ENCODE results near the gene ZNF782. TPM values are rescaled to one million over a fixed set of nuclear protein-coding genes. Genes with fewer than 3 reads are reported as not detected.
A peak's percentile ranks its signal among the peaks of the same experiment; 100 is the strongest.

ZNF782 gene
- total RNA-seq, 1 experiment from 2014 or later, result 6.7 TPM

DNA sequence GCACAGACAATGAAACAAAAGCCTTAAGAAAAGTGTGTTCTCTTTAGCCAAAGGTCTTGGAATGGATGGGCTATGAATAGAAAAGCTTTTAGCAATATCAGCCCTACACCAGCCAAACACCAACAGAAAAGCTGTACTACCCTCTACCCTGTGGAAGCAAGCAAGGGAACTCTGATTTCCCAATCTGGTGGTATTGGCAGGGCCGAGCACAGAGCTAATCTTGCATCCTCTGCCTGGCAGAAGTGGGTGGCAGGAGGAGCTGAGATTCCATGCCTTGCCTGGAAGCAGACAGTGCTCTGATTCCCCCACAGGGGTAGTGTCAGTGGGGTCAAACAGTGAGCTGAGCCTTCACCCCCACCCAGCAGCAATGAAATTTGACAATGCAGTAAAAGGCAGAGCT lies 29.6 kb upstream of the ZNF782 start:
- H3K4me3 ChIP-seq (ENCODE audit: low read depth, low read length, poor library complexity, severe bottlenecking), result no peak overlapping the region
- H3K36me3 ChIP-seq (ENCODE audit: insufficient read depth, low read length, poor library complexity, severe bottlenecking), result no peaks in the 10 kb centered on the region
- H3K27me3 ChIP-seq (replicated peaks; ENCODE audit: insufficient read depth, low read depth, low read length, poor library complexity), result no peaks in the 10 kb centered on the region
- no peaks in the 10 kb centered on the region for H3K4me1 ChIP-seq (ENCODE audit: insufficient read depth, low read length, poor library complexity, severe bottlenecking)
- no peak for DNase-seq (ENCODE audit: low spot score)
- no peaks in the 10 kb centered on the region for H3K9me3 ChIP-seq (ENCODE audit: low read depth, low read length, poor library complexity, severe bottlenecking)
- POLR2A ChIA-PET (ENCODE audit: low non-redundant PET), result no interaction called here
- no TSS peak for BruUV-seq (replicated peaks)
- no peak overlapping the region for H3K27ac ChIP-seq (ENCODE audit: low read depth, low read length, poor library complexity, severe bottlenecking)
- intact Hi-C loops (cut with micrococcal nuclease; ENCODE audit: unreplicated experiment), result no loop called here
- TF ChIP-seq, protein P1, sequence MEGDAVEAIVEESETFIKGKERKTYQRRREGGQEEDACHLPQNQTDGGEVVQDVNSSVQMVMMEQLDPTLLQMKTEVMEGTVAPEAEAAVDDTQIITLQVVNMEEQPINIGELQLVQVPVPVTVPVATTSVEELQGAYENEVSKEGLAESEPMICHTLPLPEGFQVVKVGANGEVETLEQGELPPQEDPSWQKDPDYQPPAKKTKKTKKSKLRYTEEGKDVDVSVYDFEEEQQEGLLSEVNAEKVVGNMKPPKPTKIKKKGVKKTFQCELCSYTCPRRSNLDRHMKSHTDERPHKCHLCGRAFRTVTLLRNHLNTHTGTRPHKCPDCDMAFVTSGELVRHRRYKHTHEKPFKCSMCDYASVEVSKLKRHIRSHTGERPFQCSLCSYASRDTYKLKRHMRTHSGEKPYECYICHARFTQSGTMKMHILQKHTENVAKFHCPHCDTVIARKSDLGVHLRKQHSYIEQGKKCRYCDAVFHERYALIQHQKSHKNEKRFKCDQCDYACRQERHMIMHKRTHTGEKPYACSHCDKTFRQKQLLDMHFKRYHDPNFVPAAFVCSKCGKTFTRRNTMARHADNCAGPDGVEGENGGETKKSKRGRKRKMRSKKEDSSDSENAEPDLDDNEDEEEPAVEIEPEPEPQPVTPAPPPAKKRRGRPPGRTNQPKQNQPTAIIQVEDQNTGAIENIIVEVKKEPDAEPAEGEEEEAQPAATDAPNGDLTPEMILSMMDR (conservative IDR thresholded peaks at IDR 0.05; ENCODE audit: low read depth, low read length), result no peak
- no peak for TF ChIP-seq EZH2 (IDR thresholded peaks at IDR 0.05; ENCODE audit: borderline replicate concordance, low read depth, low read length, poor library complexity, severe bottlenecking)
- CTCF ChIA-PET, result interaction anchor here (0.6 kb wide), 1 partner anchor 528 kb away, joined by 3 read pairs; the partner anchor contains the start of gene TDRD7

DNA sequence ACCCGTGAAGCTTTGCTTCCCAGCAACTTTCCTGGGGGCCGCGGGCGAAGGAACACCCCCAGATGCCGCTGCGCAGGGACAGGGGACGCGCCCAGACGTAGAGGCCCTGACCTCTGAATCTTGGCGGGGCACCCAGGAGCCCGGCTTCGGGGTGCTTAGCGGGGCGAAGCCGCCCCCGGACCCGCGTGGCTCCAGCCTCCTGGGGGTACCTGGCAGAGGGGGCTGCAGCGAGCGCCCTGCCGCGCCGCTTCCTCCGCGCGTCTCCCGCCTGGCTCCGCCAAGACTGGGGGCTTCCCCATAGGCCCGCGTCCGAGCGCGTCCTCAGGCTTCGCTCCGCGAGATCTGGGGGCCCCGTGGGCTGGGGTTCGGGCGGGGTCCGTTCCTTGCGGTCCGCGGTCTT lies 23.0 kb upstream of the ZNF782 start:
- TF ChIP-seq, protein P1 (conservative IDR thresholded peaks at IDR 0.05; ENCODE audit: low read depth, low read length), result no peak
- TF ChIP-seq EZH2 (IDR thresholded peaks at IDR 0.05; ENCODE audit: borderline replicate concordance, low read depth, low read length, poor library complexity, severe bottlenecking), result no peak
- peak overlapping the region; percentile 26 for H3K4me3 ChIP-seq (ENCODE audit: low read depth, low read length, poor library complexity, severe bottlenecking)
- no peak overlapping the region for H3K27ac ChIP-seq (ENCODE audit: low read depth, low read length, poor library complexity, severe bottlenecking)
- no peaks in the 10 kb centered on the region for H3K9me3 ChIP-seq (ENCODE audit: low read depth, low read length, poor library complexity, severe bottlenecking)
- intact Hi-C loops (cut with micrococcal nuclease; ENCODE audit: unreplicated experiment), result no loop called here
- H3K4me1 ChIP-seq (ENCODE audit: insufficient read depth, low read length, poor library complexity, severe bottlenecking), result no peaks in the 10 kb centered on the region
- H3K36me3 ChIP-seq (ENCODE audit: insufficient read depth, low read length, poor library complexity, severe bottlenecking), result no peaks in the 10 kb centered on the region
- BruUV-seq (replicated peaks), result no TSS peak
- DNase-seq (ENCODE audit: low spot score), result no peak
- no peaks in the 10 kb centered on the region for H3K27me3 ChIP-seq (replicated peaks; ENCODE audit: insufficient read depth, low read depth, low read length, poor library complexity)
- CTCF ChIA-PET, result no interaction called here
- POLR2A ChIA-PET (ENCODE audit: low non-redundant PET), result no interaction called here

GRCh38 chr9:96875461-96876142 lies 21.3 kb upstream of the ZNF782 start:
- CTCF ChIA-PET, result no interaction called here
- Histone ChIP-seq H3K4me1 (ENCODE audit: insufficient read depth, low read length, poor library complexity, severe bottlenecking) (no peaks in the 10 kb centered on the region), H3K27me3 (replicated peaks; ENCODE audit: insufficient read depth, low read depth, low read length, poor library complexity) (no peaks in the 10 kb centered on the region), H3K36me3 (ENCODE audit: insufficient read depth, low read length, poor library complexity, severe bottlenecking) (no peaks in the 10 kb centered on the region), H3K4me3 (ENCODE audit: low read depth, low read length, poor library complexity, severe bottlenecking) (peak overlapping the region; percentile 61), H3K27ac (ENCODE audit: low read depth, low read length, poor library complexity, severe bottlenecking) (peak overlapping the region; percentile 62), H3K9me3 (ENCODE audit: low read depth, low read length, poor library complexity, severe bottlenecking) (no peaks in the 10 kb centered on the region)
- no TSS peak for BruUV-seq (replicated peaks)
- TF ChIP-seq, protein P1 (conservative IDR thresholded peaks at IDR 0.05; ENCODE audit: low read depth, low read length), result peak; percentile 26
- TF ChIP-seq EZH2 (IDR thresholded peaks at IDR 0.05; ENCODE audit: borderline replicate concordance, low read depth, low read length, poor library complexity, severe bottlenecking), result no peak
- peak; percentile 94 for DNase-seq (ENCODE audit: low spot score)
- intact Hi-C loops (cut with micrococcal nuclease; ENCODE audit: unreplicated experiment), result no loop called here
- POLR2A ChIA-PET (ENCODE audit: low non-redundant PET), result no interaction called here

Data from A673 (cell line).